OCI-LY1 (cell line): ENCODE measurements around the gene PACRG.

Experiments
- H2AFZ ChIP-seq: fragments of 200-600 bp; sonication (generic), shearing (Covaris generic); 2 replicates; pipeline ENCODE4 v1.6.0; 2014; ENCODE audit warnings: antibody characterized with exemption, mild to moderate bottlenecking, low read length
- H3F3A ChIP-seq: fragments of 200-600 bp; sonication (generic), shearing (Covaris generic); 2 replicates; pipeline ENCODE4 v1.6.0; 2014; ENCODE audit warnings: mild to moderate bottlenecking, antibody characterized with exemption, low read length, moderate library complexity; ENCODE audit not compliant: insufficient read depth
- H3K27ac ChIP-seq: fragments of 200-600 bp; sonication (generic); 2 replicates; pipeline ENCODE4 v1.5.1; 2014; ENCODE audit warnings: low read length, mixed run types, mild to moderate bottlenecking, low read depth; ENCODE audit not compliant: poor library complexity, severe bottlenecking
- H3K27me3 ChIP-seq: fragments of 200-600 bp; sonication (generic); 2 replicates; pipeline ENCODE4 v1.6.0; 2014; ENCODE audit warnings: antibody characterized with exemption, mild to moderate bottlenecking, low read length, moderate library complexity; ENCODE audit not compliant: insufficient read depth
- H3K36me3 ChIP-seq: fragments of 200-600 bp; sonication (generic); 2 replicates; pipeline ENCODE4 v1.6.1; 2014; ENCODE audit warnings: mild to moderate bottlenecking, antibody characterized with exemption, low read length, moderate library complexity, mixed read lengths; ENCODE audit not compliant: insufficient read depth
- H3K4me1 ChIP-seq: fragments of 200-600 bp; sonication (generic); 2 replicates; pipeline ENCODE4 v1.5.1; 2014; ENCODE audit warnings: mild to moderate bottlenecking, low read length, moderate library complexity; ENCODE audit not compliant: insufficient read depth, severe bottlenecking
- H3K4me2 ChIP-seq: fragments of 200-600 bp; sonication (generic), shearing (Covaris generic); 2 replicates; pipeline ENCODE4 v1.6.1; 2014; ENCODE audit warnings: low read length
- H3K4me3 ChIP-seq: fragments of 200-600 bp; sonication (generic); 2 replicates; pipeline ENCODE4 v1.5.1; 2014; ENCODE audit warnings: low read length, low read depth, mild to moderate bottlenecking, mixed read lengths; ENCODE audit not compliant: poor library complexity, severe bottlenecking
- H3K79me2 ChIP-seq: fragments of 200-600 bp; shearing (Covaris generic); 2 replicates; pipeline ENCODE4 v1.6.1; 2016; ENCODE audit warnings: mixed run types, low read length, mixed read lengths; ENCODE audit not compliant: insufficient read depth
- H3K9ac ChIP-seq: fragments of 200-600 bp; sonication (generic), shearing (Covaris generic); 2 replicates; pipeline ENCODE4 v1.6.1; 2014; ENCODE audit warnings: mild to moderate bottlenecking, low read length, mixed read lengths
- H3K9me2 ChIP-seq: fragments of 200-600 bp; sonication (generic), shearing (Covaris generic); 2 replicates; pipeline ENCODE4 v1.6.1; 2014; ENCODE audit warnings: low read depth, mild to moderate bottlenecking, low read length, mixed read lengths
- H3K9me3 ChIP-seq: fragments of 200-600 bp; shearing (Covaris generic); 2 replicates; pipeline ENCODE4 v1.6.1; 2014; ENCODE audit warnings: low read length, mixed read lengths
- H4K20me1 ChIP-seq: fragments of 200-600 bp; sonication (generic), shearing (Covaris generic); 2 replicates; pipeline ENCODE4 v1.6.0; 2016; ENCODE audit warnings: mild to moderate bottlenecking, low read length; ENCODE audit not compliant: insufficient read depth
- EZH2 ChIP-seq: fragments of 200-600 bp; sonication (generic), shearing (Covaris generic); IDR thresholded peaks from 2 replicates; pipeline ENCODE4 v1.8.0; 2017; ENCODE audit warnings: borderline replicate concordance, mixed run types, mild to moderate bottlenecking, antibody characterized with exemption, low read length, moderate library complexity, mixed read lengths
- TF ChIP-seq, protein P1 (sequence below): fragments of 200-600 bp; sonication (generic), shearing (Covaris generic); IDR thresholded peaks from 2 replicates; pipeline ENCODE4 v1.5.1; 2017; ENCODE audit warnings: mild to moderate bottlenecking, antibody characterized with exemption, low read length, moderate library complexity, mixed read lengths

Gene PACRG

DNA sequence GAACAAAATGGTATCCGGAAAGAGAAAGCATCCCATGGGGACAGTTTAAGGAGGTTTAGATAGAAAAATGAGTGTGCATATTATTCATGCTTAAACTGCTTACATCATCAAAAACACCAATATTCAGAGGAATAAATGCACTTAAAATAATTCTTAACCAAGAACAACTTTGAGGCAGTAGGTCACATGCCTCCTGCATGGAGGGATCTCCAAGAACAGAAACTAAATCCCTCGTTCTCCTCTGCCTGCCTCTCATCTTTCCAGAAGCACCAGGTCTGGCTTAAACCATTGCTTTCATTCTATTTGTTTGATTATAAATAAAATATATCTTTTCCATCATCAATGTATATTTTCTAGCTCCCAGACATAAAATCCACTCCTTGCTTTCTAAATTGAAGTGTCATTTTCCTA lies 583.2 kb downstream of the PACRG start:
- no peak overlapping the region for H2AFZ ChIP-seq
- no peaks in the 10 kb centered on the region; the same call in none of the 2 replicates for H3K27me3 ChIP-seq
- no peaks in the 10 kb centered on the region for H3K9me3 ChIP-seq
- H3F3A ChIP-seq: no peaks in the 10 kb centered on the region
- no peak overlapping the region for H3K9ac ChIP-seq
- H3K79me2 ChIP-seq: no peaks in the 10 kb centered on the region
- no peaks in the 10 kb centered on the region for H3K36me3 ChIP-seq
- no peaks in the 10 kb centered on the region for H3K9me2 ChIP-seq
- no peaks in the 10 kb centered on the region for H3K4me1 ChIP-seq
- H3K4me3 ChIP-seq: no peak overlapping the region
- H3K27ac ChIP-seq: no peak overlapping the region
- no peak overlapping the region for H3K4me2 ChIP-seq
- TF ChIP-seq, protein P1, sequence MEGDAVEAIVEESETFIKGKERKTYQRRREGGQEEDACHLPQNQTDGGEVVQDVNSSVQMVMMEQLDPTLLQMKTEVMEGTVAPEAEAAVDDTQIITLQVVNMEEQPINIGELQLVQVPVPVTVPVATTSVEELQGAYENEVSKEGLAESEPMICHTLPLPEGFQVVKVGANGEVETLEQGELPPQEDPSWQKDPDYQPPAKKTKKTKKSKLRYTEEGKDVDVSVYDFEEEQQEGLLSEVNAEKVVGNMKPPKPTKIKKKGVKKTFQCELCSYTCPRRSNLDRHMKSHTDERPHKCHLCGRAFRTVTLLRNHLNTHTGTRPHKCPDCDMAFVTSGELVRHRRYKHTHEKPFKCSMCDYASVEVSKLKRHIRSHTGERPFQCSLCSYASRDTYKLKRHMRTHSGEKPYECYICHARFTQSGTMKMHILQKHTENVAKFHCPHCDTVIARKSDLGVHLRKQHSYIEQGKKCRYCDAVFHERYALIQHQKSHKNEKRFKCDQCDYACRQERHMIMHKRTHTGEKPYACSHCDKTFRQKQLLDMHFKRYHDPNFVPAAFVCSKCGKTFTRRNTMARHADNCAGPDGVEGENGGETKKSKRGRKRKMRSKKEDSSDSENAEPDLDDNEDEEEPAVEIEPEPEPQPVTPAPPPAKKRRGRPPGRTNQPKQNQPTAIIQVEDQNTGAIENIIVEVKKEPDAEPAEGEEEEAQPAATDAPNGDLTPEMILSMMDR: no peak
- no peak for TF ChIP-seq EZH2
- H4K20me1 ChIP-seq: no peaks in the 10 kb centered on the region

DNA sequence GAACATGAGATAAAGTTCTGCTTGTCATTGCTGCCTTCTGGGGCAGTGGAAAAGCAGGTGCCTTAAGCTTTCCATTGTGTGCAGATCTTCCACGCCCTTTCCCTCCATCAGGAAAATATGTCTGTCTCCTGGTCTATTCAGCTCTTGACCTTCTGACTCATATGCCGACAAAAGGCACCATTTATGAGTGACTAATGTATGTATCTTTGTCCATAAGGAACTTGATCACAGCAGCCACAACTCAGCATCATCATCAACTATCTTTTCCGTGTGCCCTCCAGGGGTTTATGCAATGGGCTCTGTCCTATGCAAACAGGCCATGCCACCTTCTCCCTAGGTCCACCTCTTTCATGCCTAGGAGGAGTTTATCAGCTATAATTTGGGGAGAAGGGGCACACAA lies 584.1 kb downstream of the PACRG start:
- TF ChIP-seq, protein P1: no peak
- no peak for TF ChIP-seq EZH2
- H3K4me2 ChIP-seq: no peak overlapping the region

DNA sequence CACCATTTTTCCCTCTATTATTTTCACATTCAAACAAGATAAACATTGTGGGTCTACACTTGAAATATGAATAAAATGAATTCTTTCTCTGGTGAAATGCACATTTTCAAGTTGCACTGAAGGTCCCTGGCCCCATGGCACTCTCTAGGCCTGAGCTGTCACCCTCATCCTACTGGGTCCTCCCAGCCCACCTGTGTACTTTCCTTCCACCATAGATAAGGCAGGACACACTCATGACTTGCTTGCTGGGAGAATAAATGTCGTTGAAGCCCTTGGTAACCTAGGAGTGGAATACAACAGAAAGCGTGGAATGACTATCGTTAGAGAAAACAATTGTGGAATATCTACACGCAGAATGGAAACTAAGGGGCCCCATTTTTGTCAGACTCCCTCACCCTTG lies 585.8 kb downstream of the PACRG start:
- no peaks in the 10 kb centered on the region for H3F3A ChIP-seq
- H3K9me3 ChIP-seq: no peaks in the 10 kb centered on the region
- no peak overlapping the region for H3K9ac ChIP-seq
- no peaks in the 10 kb centered on the region for H4K20me1 ChIP-seq
- no peak overlapping the region for H3K27ac ChIP-seq
- H3K27me3 ChIP-seq: no peaks in the 10 kb centered on the region; the same call in none of the 2 replicates
- no peaks in the 10 kb centered on the region for H3K79me2 ChIP-seq
- H3K36me3 ChIP-seq: no peaks in the 10 kb centered on the region
- no peak overlapping the region for H3K4me2 ChIP-seq
- TF ChIP-seq, protein P1: no peak
- TF ChIP-seq EZH2: no peak
- H3K9me2 ChIP-seq: no peaks in the 10 kb centered on the region
- H3K4me3 ChIP-seq: no peak overlapping the region
- H3K4me1 ChIP-seq: no peaks in the 10 kb centered on the region
- H2AFZ ChIP-seq: no peak overlapping the region

More for the DNA sequence above, 584.1 kb downstream of the PACRG start:
- no peaks in the 10 kb centered on the region for H3F3A ChIP-seq
- no peaks in the 10 kb centered on the region for H3K79me2 ChIP-seq
- no peak overlapping the region for H3K27ac ChIP-seq
- no peak overlapping the region for H2AFZ ChIP-seq
- H3K36me3 ChIP-seq: no peaks in the 10 kb centered on the region
- no peaks in the 10 kb centered on the region for H3K9me2 ChIP-seq
- no peaks in the 10 kb centered on the region for H4K20me1 ChIP-seq
- no peaks in the 10 kb centered on the region for H3K4me1 ChIP-seq
- no peaks in the 10 kb centered on the region for H3K9me3 ChIP-seq
- H3K27me3 ChIP-seq: no peaks in the 10 kb centered on the region; the same call in none of the 2 replicates
- H3K9ac ChIP-seq: no peak overlapping the region
- H3K4me3 ChIP-seq: no peak overlapping the region
